HG02610 (cell line): ENCODE data around the gene RTN4RL1.
"Not testable (repeated sequence)": the region's sequence is repeated elsewhere in the genome, so short reads cannot be mapped to it uniquely, and the experiment has no call there.

Source experiments
- ATAC-seq: cut with Tn5 transposase; IDR thresholded peaks from one replicate; pipeline ENCODE4 v1.9.1; 2021; ENCODE audit warnings: mild to moderate bottlenecking, moderate library complexity; ENCODE audit not compliant: unreplicated experiment

RTN4RL1 gene

GRCh38 chr17:2008332-2009126, 16.6 kb downstream of the RTN4RL1 start:
- ATAC-seq: no peak

- ATAC-seq: no peak
These were observed 20.6 kb downstream of the RTN4RL1 start for GRCh38 chr17:2004435-2004952.

GRCh38 chr17:2003525-2003924, 21.6 kb downstream of the RTN4RL1 start:
- no peak for ATAC-seq

- ATAC-seq: no peak
These were observed 22.3 kb downstream of the RTN4RL1 start for GRCh38 chr17:2002767-2003329.

- no peak for ATAC-seq
These were observed 25.4 kb downstream of the RTN4RL1 start for GRCh38 chr17:1999557-2000251.

GRCh38 chr17:1997927-1998742, 27.0 kb downstream of the RTN4RL1 start:
- ATAC-seq: no peak

- no peak for ATAC-seq
These were observed 27.7 kb downstream of the RTN4RL1 start for GRCh38 chr17:1997289-1997926.

- ATAC-seq: no peak
These were observed 28.3 kb downstream of the RTN4RL1 start for GRCh38 chr17:1996800-1997288.

GRCh38 chr17:1995907-1996799, 29.0 kb downstream of the RTN4RL1 start:
- ATAC-seq: no peak

- ATAC-seq: no peak
These were observed 29.7 kb downstream of the RTN4RL1 start for GRCh38 chr17:1995321-1995892.

- no peak for ATAC-seq
These were observed 30.4 kb downstream of the RTN4RL1 start for GRCh38 chr17:1994707-1995106.

- no peak for ATAC-seq
These were observed 32.6 kb downstream of the RTN4RL1 start for GRCh38 chr17:1992541-1992940.

GRCh38 chr17:1989135-1989534, 36.0 kb downstream of the RTN4RL1 start:
- ATAC-seq: no peak

GRCh38 chr17:1986783-1987451, 38.2 kb downstream of the RTN4RL1 start:
- no peak for ATAC-seq

GRCh38 chr17:1985686-1986085, 39.4 kb downstream of the RTN4RL1 start:
- ATAC-seq: no peak

- ATAC-seq: no peak
These were observed 40.0 kb downstream of the RTN4RL1 start for GRCh38 chr17:1985093-1985492.

- not testable (repeated sequence) for ATAC-seq
These were observed 42.3 kb downstream of the RTN4RL1 start for GRCh38 chr17:1982793-1983366.

- no peak for ATAC-seq
These were observed 44.4 kb downstream of the RTN4RL1 start for GRCh38 chr17:1980665-1981250.
